GM18907 (cell line): Measurements from ENCODE around the gene FRMPD2.
"Not testable (repeated sequence)": the region's sequence is repeated elsewhere in the genome, so short reads cannot be mapped to it uniquely, and the experiment has no call there.

Experiments used
- ATAC-seq: cut with Tn5 transposase; IDR thresholded peaks from one replicate; pipeline ENCODE4 v1.9.1; 2021; ENCODE audit warnings: mild to moderate bottlenecking, moderate library complexity; ENCODE audit not compliant: unreplicated experiment

Gene FRMPD2

GRCh38 chr10:48234295-48234694, 40.2 kb downstream of the FRMPD2 start:
- no peak for ATAC-seq

- no peak for ATAC-seq
Measured at GRCh38 chr10:48233559-48234005, 40.9 kb downstream of the FRMPD2 start.

- ATAC-seq, result no peak
Measured at GRCh38 chr10:48232717-48233447, 41.6 kb downstream of the FRMPD2 start.

- ATAC-seq, result peak; percentile 77
Measured at GRCh38 chr10:48231699-48232315, 42.7 kb downstream of the FRMPD2 start.

- ATAC-seq, result no peak
Measured at GRCh38 chr10:48231178-48231577, 43.3 kb downstream of the FRMPD2 start.

- no peak for ATAC-seq
Measured at GRCh38 chr10:48227213-48227612, 47.3 kb downstream of the FRMPD2 start.

GRCh38 chr10:48224979-48225560, 49.4 kb downstream of the FRMPD2 start:
- no peak for ATAC-seq

- no peak for ATAC-seq
Measured at GRCh38 chr10:48224296-48224695, 50.2 kb downstream of the FRMPD2 start.

- ATAC-seq, result no peak
Measured at GRCh38 chr10:48221814-48222213, 52.7 kb downstream of the FRMPD2 start.

- not testable (repeated sequence) for ATAC-seq
Measured at GRCh38 chr10:48221031-48221430, 53.5 kb downstream of the FRMPD2 start.

- ATAC-seq, result no peak
Measured at GRCh38 chr10:48219194-48219593, 55.3 kb downstream of the FRMPD2 start.

- ATAC-seq, result no peak
Measured at GRCh38 chr10:48216744-48217143, 57.8 kb downstream of the FRMPD2 start.

- no peak for ATAC-seq
Measured at GRCh38 chr10:48216204-48216505, 58.3 kb downstream of the FRMPD2 start.

GRCh38 chr10:48215486-48216203, 58.9 kb downstream of the FRMPD2 start:
- no peak for ATAC-seq

GRCh38 chr10:48214716-48215485, 59.6 kb downstream of the FRMPD2 start:
- no peak for ATAC-seq

- ATAC-seq, result no peak
Measured at GRCh38 chr10:48213047-48213446, 61.4 kb downstream of the FRMPD2 start.

- no peak for ATAC-seq
Measured at GRCh38 chr10:48211777-48212176, 62.7 kb downstream of the FRMPD2 start.

GRCh38 chr10:48210966-48211365, 63.5 kb downstream of the FRMPD2 start:
- no peak for ATAC-seq

- ATAC-seq, result no peak
Measured at GRCh38 chr10:48210391-48210790, 64.1 kb downstream of the FRMPD2 start.

GRCh38 chr10:48209241-48209640, 65.3 kb downstream of the FRMPD2 start:
- ATAC-seq, result no peak

GRCh38 chr10:48207853-48208252, 66.6 kb downstream of the FRMPD2 start:
- ATAC-seq, result no peak
